HepG2 (cell line): ENCODE results near the gene BCL6. TPM values are rescaled to one million over a fixed set of nuclear protein-coding genes. Genes with fewer than 3 reads are reported as not detected.

Experiments used
- ELF3 ChIP-seq: IDR thresholded peaks from 2 replicates; pipeline ENCODE4 v1.6.1; 2016; ENCODE audit warnings: missing genetic modification reagents, missing compliant biosample characterization
- HNF1B ChIP-seq: sonication (generic); formaldehyde crosslinking; IDR thresholded peaks from 2 replicates; pipeline ENCODE4 v1.5.1; 2020; ENCODE audit warnings: mild to moderate bottlenecking, moderate library complexity, missing genetic modification reagents
- HOMEZ ChIP-seq: IDR thresholded peaks from 2 replicates; pipeline ENCODE4 v1.6.1; 2016; ENCODE audit warnings: low read depth
- IRF2 ChIP-seq: IDR thresholded peaks from 2 replicates; pipeline ENCODE4 v1.6.1; 2018; ENCODE audit warnings: missing genetic modification reagents, missing compliant biosample characterization
- MIXL1 ChIP-seq: IDR thresholded peaks from 2 replicates; pipeline ENCODE4 v1.6.1; 2016
- RXRB ChIP-seq: IDR thresholded peaks from 2 replicates; pipeline ENCODE4 v1.6.1; 2016; ENCODE audit warnings: borderline replicate concordance, missing genetic modification reagents, missing compliant biosample characterization
- SALL1 ChIP-seq: sonication (generic); formaldehyde crosslinking; IDR thresholded peaks from 2 replicates; pipeline ENCODE4 v1.8.0; 2022; ENCODE audit warnings: mild to moderate bottlenecking, missing genetic modification reagents
- STAG1 ChIP-seq: sonication (generic); formaldehyde crosslinking; IDR thresholded peaks from 2 replicates; pipeline ENCODE4 v1.4.0; 2020; ENCODE audit warnings: missing genetic modification reagents
- THAP11 ChIP-seq: IDR thresholded peaks from 2 replicates; pipeline ENCODE4 v1.6.1; 2016; ENCODE audit warnings: missing biosample characterization, missing genetic modification reagents
- XRCC5 ChIP-seq: fragments of 200-400 bp; formaldehyde crosslinking; optimal IDR thresholded peaks from 2 replicates; pipeline ENCODE3; 2017; ENCODE audit warnings: mild to moderate bottlenecking, low read length
- ZBTB26 ChIP-seq: IDR thresholded peaks from 2 replicates; pipeline ENCODE4 v1.6.1; 2016; ENCODE audit warnings: missing compliant biosample characterization, missing genetic modification reagents, borderline replicate concordance
- ZFP36L1 ChIP-seq: sonication (generic); formaldehyde crosslinking; IDR thresholded peaks from 2 replicates; pipeline ENCODE4 v1.8.0; 2022; ENCODE audit warnings: mild to moderate bottlenecking, missing genetic modification reagents, moderate library complexity
- ZMYM3 ChIP-seq: sonication (generic); formaldehyde crosslinking; IDR thresholded peaks from 2 replicates; pipeline ENCODE4 v1.5.1; 2020; ENCODE audit warnings: mild to moderate bottlenecking, missing genetic modification reagents
- ZNF3 ChIP-seq: IDR thresholded peaks from 2 replicates; pipeline ENCODE4 v1.7.0; 2017; ENCODE audit warnings: inconsistent platforms
- ZNF362 ChIP-seq: sonication (generic); formaldehyde crosslinking; IDR thresholded peaks from 2 replicates; pipeline ENCODE4 v1.4.0; 2020; ENCODE audit warnings: missing genetic modification reagents, mild to moderate bottlenecking, borderline replicate concordance
- polyA plus RNA-seq, 8 experiments: library from polyadenylated mRNA; depleted of rRNA in 3 of 8; stranded (reverse) in 7 of 8; unstranded in 1 of 8; fragments of >200 nt; fragmentation: Illumina TruSeq in 4 of 8; extraction: Trizol in 4 of 8; gene quantifications; 2 replicates each; pipeline versions ENCODE4 v1.2.1 to v1.2.3, GENCODE V29; 2011 to 2016; ENCODE audit warnings: low read depth in 4 of 8, missing spikeins in 1 of 8, mixed read lengths in 1 of 8; ENCODE audit not compliant: insufficient read depth in 1 of 8
- total RNA-seq, 5 experiments: library from RNA; depleted of rRNA; stranded (reverse); fragments of >200 nt; fragmentation: Illumina TruSeq; extraction: Trizol; gene quantifications; 2 replicates each; pipeline ENCODE4 v1.2.3, GENCODE V29; 2016; ENCODE audit warnings: low read depth in 1 of 5

BCL6 gene
- total and polyA plus RNA-seq, 2 of the 13 experiments (the other 11 are each of a cell fraction or from before 2014, with no cell fraction given) = 21.2 to 53.7 TPM

GRCh38 chr3:187714404-187714979, 30.8 kb downstream of the BCL6 start (continued):
- TF ChIP-seq MIXL1 (CRISPR knock-in tag) (peak; percentile 41; the same call in 1 of the 2 replicates), STAG1 (CRISPR knock-in tag) (peak; percentile 94), IRF2 (CRISPR knock-in tag) (peak; percentile 63), XRCC5 (peak; percentile 21), ZMYM3 (CRISPR knock-in tag) (no peak), ELF3 (CRISPR knock-in tag) (0 out of 2 replicates have a peak, but pooled peaks have one; percentile 25), RXRB (CRISPR knock-in tag) (0 out of 2 replicates have a peak, but pooled peaks have one; percentile 19), SALL1 (CRISPR knock-in tag) (0 out of 2 replicates have a peak, but pooled peaks have one; percentile 14), ZNF362 (CRISPR knock-in tag) (peak; percentile 34; the same call in 1 of the 2 replicates), THAP11 (CRISPR knock-in tag) (0 out of 2 replicates have a peak, but pooled peaks have one; percentile 27), ZBTB26 (CRISPR knock-in tag) (0 out of 2 replicates have a peak, but pooled peaks have one; percentile 26), HNF1B (CRISPR knock-in tag) (0 out of 2 replicates have a peak, but pooled peaks have one; percentile 15), ZFP36L1 (CRISPR knock-in tag) (no peak), ZNF3 (peak; percentile 73; the same call in 1 of the 2 replicates), HOMEZ (0 out of 2 replicates have a peak, but pooled peaks have one; percentile 30)
